Neuronal stem cell (in vitro differentiated cells): ENCODE data around the gene PTPN14.
A peak's percentile ranks its signal among the peaks of the same experiment; 100 is the strongest.
"Not testable (repeated sequence)": the region's sequence is repeated elsewhere in the genome, so short reads cannot be mapped to it uniquely, and the experiment has no call there.

Source experiments
- DNase-seq: peaks from one replicate; pipeline ENCODE4 v3.0.0-alpha.2; 2013; ENCODE audit warnings: low spot score
- H2AFZ ChIP-seq: one replicate; pipeline ENCODE4 v1.6.1; 2013; ENCODE audit warnings: mild to moderate bottlenecking, low read length, inconsistent platforms
- H2AK5ac ChIP-seq: 2 replicates; pipeline ENCODE4 v1.6.1; 2013; ENCODE audit warnings: low read depth, mild to moderate bottlenecking, inconsistent platforms, low read length, moderate library complexity, mixed read lengths
- H2BK120ac ChIP-seq: 2 replicates; pipeline ENCODE4 v1.6.1; 2013; ENCODE audit warnings: low read depth, mild to moderate bottlenecking, inconsistent platforms, low read length, moderate library complexity, mixed read lengths
- H2BK12ac ChIP-seq: one replicate; pipeline ENCODE4 v1.6.1; 2013; ENCODE audit warnings: low read length, inconsistent platforms
- H2BK15ac ChIP-seq: 2 replicates; pipeline ENCODE4 v1.6.1; 2013; ENCODE audit warnings: mild to moderate bottlenecking, low read length, inconsistent platforms, mixed read lengths
- H2BK5ac ChIP-seq: one replicate; pipeline ENCODE4 v1.6.1; 2013; ENCODE audit warnings: inconsistent platforms, mild to moderate bottlenecking, low read length, moderate library complexity
- H3K14ac ChIP-seq: one replicate; pipeline ENCODE4 v1.6.1; 2013; ENCODE audit warnings: low read length, inconsistent platforms
- H3K18ac ChIP-seq: 2 replicates; pipeline ENCODE4 v1.6.1; 2013; ENCODE audit warnings: low read length, inconsistent platforms
- H3K23ac ChIP-seq: 2 replicates; pipeline ENCODE4 v1.6.1; 2013; ENCODE audit warnings: low read depth, mild to moderate bottlenecking, mixed read lengths, low read length, inconsistent platforms; ENCODE audit not compliant: poor library complexity
- H3K27ac ChIP-seq: replicated peaks from 3 replicates; pipeline ENCODE4 v1.5.1; 2013; ENCODE audit warnings: low read length, inconsistent platforms
- H3K27me3 ChIP-seq, 3 experiments: 2 replicates each; pipeline ENCODE4 v1.6.1; 2013; ENCODE audit warnings: low read length in 3 of 3, mild to moderate bottlenecking in 2 of 3, inconsistent platforms in 1 of 3, low read depth in 1 of 3, mixed read lengths in 1 of 3, moderate library complexity in 1 of 3; ENCODE audit not compliant: control insufficient read depth in 3 of 3, insufficient read depth in 3 of 3
- H3K36me3 ChIP-seq, 2 donors: replicated peaks in 1 of 2; 2 replicates each; pipeline ENCODE4 v1.6.1; 2013; ENCODE audit warnings: low read length in 2 of 2; ENCODE audit not compliant: control insufficient read depth in 2 of 2, insufficient read depth in 2 of 2
- H3K4ac ChIP-seq: 2 replicates; pipeline ENCODE4 v1.6.1; 2013; ENCODE audit warnings: inconsistent platforms, mild to moderate bottlenecking, low read length, moderate library complexity
- H3K4me1 ChIP-seq, 2 donors: 1 replicate in 1 of 2; 2 replicates in 1 of 2; pipeline ENCODE4 v1.6.1; 2013; ENCODE audit warnings: low read length in 2 of 2, low read depth in 1 of 2; ENCODE audit not compliant: control insufficient read depth in 2 of 2, insufficient read depth in 1 of 2
- H3K4me2 ChIP-seq: one replicate; pipeline ENCODE4 v1.6.1; 2013; ENCODE audit warnings: mild to moderate bottlenecking, low read length, inconsistent platforms; ENCODE audit not compliant: insufficient read depth, poor library complexity, severe bottlenecking
- H3K4me3 ChIP-seq, 2 donors: 2 replicates each; pipeline ENCODE4 v1.5.1; 2013; ENCODE audit warnings: low read length in 2 of 2, mild to moderate bottlenecking in 2 of 2, inconsistent platforms in 1 of 2, moderate library complexity in 1 of 2
- H3K79me1 ChIP-seq: one replicate; pipeline ENCODE4 v1.6.1; 2013; ENCODE audit warnings: low read depth, mild to moderate bottlenecking, inconsistent platforms, low read length, moderate library complexity
- H3K9ac ChIP-seq: one replicate; pipeline ENCODE4 v1.6.1; 2013; ENCODE audit warnings: mild to moderate bottlenecking, low read depth, low read length, inconsistent platforms; ENCODE audit not compliant: poor library complexity
- H3K9me3 ChIP-seq, 2 donors: replicated peaks in 1 of 2; 2 replicates each; pipeline versions ENCODE3 to v1.6.1; 2013; ENCODE audit warnings: low read length in 2 of 2, mild to moderate bottlenecking in 2 of 2, inconsistent platforms in 1 of 2, low read depth in 1 of 2, mixed read lengths in 1 of 2, moderate library complexity in 1 of 2; ENCODE audit not compliant: control insufficient read depth in 2 of 2, insufficient read depth in 1 of 2
- H4K8ac ChIP-seq: one replicate; pipeline ENCODE4 v1.6.1; 2013; ENCODE audit warnings: low read depth, mild to moderate bottlenecking, inconsistent platforms, low read length, moderate library complexity
- H4K91ac ChIP-seq: one replicate; pipeline ENCODE4 v1.6.1; 2013; ENCODE audit warnings: low read length, low read depth, mild to moderate bottlenecking, inconsistent platforms; ENCODE audit not compliant: poor library complexity
- WGBS, 2 donors: extraction: QIAGEN DNeasy Blood & Tissue Kit; methylation state at CpG; one replicate each; pipeline ENCODE4 v1.1.7; 2013; ENCODE audit warnings: missing lambda C conversion rate in 2 of 2, mixed read lengths in 1 of 2; ENCODE audit not compliant: insufficient read length in 2 of 2, insufficient replicate concordance in 1 of 2; ENCODE audit errors: extremely low coverage in 2 of 2; 5-methylcytosine and 5-hydroxymethylcytosine counted together

PTPN14 gene

DNA sequence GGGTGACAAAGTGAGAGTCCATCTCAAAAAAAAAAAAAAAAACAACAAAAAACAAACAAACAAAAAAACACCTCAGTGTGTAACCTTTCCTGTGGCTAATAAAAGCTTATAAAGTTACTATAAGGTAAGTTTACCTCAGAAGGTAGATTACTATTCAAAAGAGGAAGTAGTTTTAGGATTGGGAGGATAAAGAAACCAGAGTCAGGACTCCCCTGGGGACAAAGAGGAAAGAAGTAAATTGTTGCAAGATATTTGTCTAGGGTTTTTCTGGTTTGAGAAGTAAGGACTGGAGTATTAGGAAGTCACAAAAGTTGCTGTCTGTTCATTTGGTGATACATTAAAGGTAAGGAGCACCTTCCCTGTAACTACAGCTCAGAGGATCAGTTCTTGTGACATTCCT is 27.8 kb upstream of the PTPN14 start:
- H3K79me1 ChIP-seq: no peaks in the 10 kb centered on the region
- no peak overlapping the region for H2BK120ac ChIP-seq
- no peak overlapping the region for H3K4me3 ChIP-seq
- no peak overlapping the region for H3K14ac ChIP-seq
- H2AK5ac ChIP-seq: no peak overlapping the region
- H3K4me1 ChIP-seq: no peaks in the 10 kb centered on the region
- no peak for DNase-seq
- no peak overlapping the region for H3K4me2 ChIP-seq
- H3K27me3 ChIP-seq: no peaks in the 10 kb centered on the region
- peaks cover 8 to 10% of the 10 kb centered on the region in 2 donors for H3K9me3 ChIP-seq
- H3K36me3 ChIP-seq: no peaks in the 10 kb centered on the region
- H2BK15ac ChIP-seq: no peak overlapping the region
- H4K8ac ChIP-seq: no peak overlapping the region
- H3K4ac ChIP-seq: no peak overlapping the region
- H2AFZ ChIP-seq: no peak overlapping the region
- no peak overlapping the region for H4K91ac ChIP-seq
- H3K18ac ChIP-seq: no peak overlapping the region
- H3K9ac ChIP-seq: no peak overlapping the region
- no peak overlapping the region for H2BK12ac ChIP-seq
- no peak overlapping the region for H3K27ac ChIP-seq
- no peak overlapping the region for H2BK5ac ChIP-seq
- no peak overlapping the region for H3K23ac ChIP-seq

DNA sequence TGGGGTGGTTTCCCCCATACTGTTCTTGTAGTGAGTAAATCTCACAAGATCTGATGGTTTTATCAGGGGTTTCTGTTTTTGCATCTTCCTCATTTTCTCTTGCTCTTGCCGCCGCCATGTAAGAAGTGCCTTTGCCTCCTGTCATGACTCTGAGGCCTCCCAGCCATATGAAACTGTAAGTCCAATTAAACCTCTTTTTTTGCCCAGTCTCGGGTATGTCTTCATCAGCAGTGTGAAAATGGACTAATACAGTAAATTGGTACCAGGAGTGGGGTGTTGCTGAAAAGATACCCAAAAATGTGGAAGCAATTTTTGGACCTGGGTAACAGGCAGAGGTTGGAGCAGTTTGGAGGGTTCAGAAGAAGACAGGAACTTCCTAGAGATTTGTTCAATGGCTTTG is 24.7 kb upstream of the PTPN14 start:
- not testable (repeated sequence) for H3K9ac ChIP-seq, H3K27ac ChIP-seq, H2AFZ ChIP-seq, H2BK12ac ChIP-seq, H2BK15ac ChIP-seq, H3K27me3 ChIP-seq, H3K4me3 ChIP-seq, H2BK5ac ChIP-seq, H4K8ac ChIP-seq, H3K4me1 ChIP-seq, H3K4me2 ChIP-seq, DNase-seq, H3K18ac ChIP-seq, H4K91ac ChIP-seq, H3K23ac ChIP-seq, H2BK120ac ChIP-seq, H3K36me3 ChIP-seq, H3K4ac ChIP-seq, H3K9me3 ChIP-seq, H3K79me1 ChIP-seq, H2AK5ac ChIP-seq, H3K14ac ChIP-seq
- WGBS, 2 donors: no CpG with 5 or more reads among the region's 3 CpGs

GRCh38 chr1:214574598-214575411 is 23.4 kb upstream of the PTPN14 start:
- Histone ChIP-seq H3K27me3 (no peaks in the 10 kb centered on the region), H3K18ac (no peak overlapping the region), H4K91ac (no peak overlapping the region), H3K9me3 (peaks cover 8 to 10% of the 10 kb centered on the region in 2 donors), H2BK15ac (no peak overlapping the region), H2AK5ac (no peak overlapping the region), H3K9ac (no peak overlapping the region), H3K36me3 (no peaks in the 10 kb centered on the region), H3K79me1 (no peaks in the 10 kb centered on the region), H2BK120ac (no peak overlapping the region), H3K14ac (no peak overlapping the region), H3K27ac (no peak overlapping the region), H3K23ac (no peak overlapping the region), H4K8ac (no peak overlapping the region), H3K4me1 (peaks cover 0 to 2% of the 10 kb centered on the region in 2 donors), H2BK5ac (no peak overlapping the region), H2AFZ (no peak overlapping the region), H3K4ac (no peak overlapping the region), H2BK12ac (no peak overlapping the region), H3K4me3 (no peak overlapping the region), H3K4me2 (no peak overlapping the region)
- no peak for DNase-seq
- WGBS, 2 donors: no CpG with 5 or more reads among the region's 3 CpGs

- Histone ChIP-seq H3K4me3 (no peak overlapping the region), H3K27ac (no peak overlapping the region), H4K91ac (no peak overlapping the region), H3K9ac (no peak overlapping the region), H2AK5ac (no peak overlapping the region), H3K18ac (no peak overlapping the region), H2BK120ac (no peak overlapping the region), H2BK15ac (no peak overlapping the region), H3K79me1 (no peaks in the 10 kb centered on the region), H3K4ac (no peak overlapping the region), H3K4me1 (peaks cover 0 to 2% of the 10 kb centered on the region in 2 donors), H3K23ac (no peak overlapping the region), H2BK5ac (no peak overlapping the region), H3K4me2 (no peak overlapping the region), H3K14ac (no peak overlapping the region), H2BK12ac (no peak overlapping the region), H3K9me3 (peaks cover 8 to 10% of the 10 kb centered on the region in 2 donors), H3K27me3 (no peaks in the 10 kb centered on the region), H3K36me3 (no peaks in the 10 kb centered on the region), H4K8ac (no peak overlapping the region), H2AFZ (peak overlapping the region; percentile 39)
- no peak for DNase-seq
- no CpG with 5 or more reads among the region's 11 CpGs for WGBS, 2 donors
Observed at GRCh38 chr1:214573386-214574318, 22.2 kb upstream of the PTPN14 start.
